Suprapubic skin (tissue), 3 donors: ENCODE results near the gene RIBC2.

Experiments
- EP300 ChIP-seq: sonication (generic); formaldehyde crosslinking; IDR thresholded peaks from one replicate; pipeline ENCODE4 v1.6.1; 2017; ENCODE audit warnings: antibody characterized with exemption
- POLR2A ChIP-seq, 2 donors: fragments of 450-650 bp; IDR thresholded peaks; one replicate each; pipeline ENCODE4 v1.6.1; 2017; ENCODE audit warnings: antibody characterized with exemption in 2 of 2, mild to moderate bottlenecking in 2 of 2, moderate library complexity in 2 of 2
- TF ChIP-seq, protein P1 (sequence below), 2 donors: fragments of 200-600 bp in 1 of 2; fragments of 450-650 bp in 1 of 2; sonication (generic) in 1 of 2; IDR thresholded peaks; one replicate each; pipeline ENCODE4 v1.5.1; 2016 to 2019; ENCODE audit warnings: antibody characterized with exemption in 2 of 2, mild to moderate bottlenecking in 1 of 2, moderate library complexity in 1 of 2

DNA sequence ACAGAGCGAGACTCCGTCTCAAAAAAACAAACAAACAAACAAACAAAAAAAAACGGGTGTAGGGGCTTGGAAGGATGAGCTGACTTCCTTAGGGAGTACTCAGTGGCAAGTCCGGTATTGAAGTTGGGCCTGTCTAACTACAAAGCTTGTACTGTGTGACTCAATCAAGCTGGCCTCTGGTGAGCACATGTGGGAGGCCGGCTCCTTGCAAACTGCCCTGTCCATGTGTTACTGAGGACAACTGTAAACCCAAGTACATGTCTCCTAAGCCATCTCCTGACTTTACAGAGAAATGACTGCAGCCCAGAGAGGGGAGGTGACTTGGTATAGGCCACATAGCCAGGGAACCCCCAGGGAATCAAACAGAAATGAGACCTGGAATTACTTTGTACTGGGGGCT is 11.6 kb downstream of the RIBC2 start:
- TF ChIP-seq, protein P1, sequence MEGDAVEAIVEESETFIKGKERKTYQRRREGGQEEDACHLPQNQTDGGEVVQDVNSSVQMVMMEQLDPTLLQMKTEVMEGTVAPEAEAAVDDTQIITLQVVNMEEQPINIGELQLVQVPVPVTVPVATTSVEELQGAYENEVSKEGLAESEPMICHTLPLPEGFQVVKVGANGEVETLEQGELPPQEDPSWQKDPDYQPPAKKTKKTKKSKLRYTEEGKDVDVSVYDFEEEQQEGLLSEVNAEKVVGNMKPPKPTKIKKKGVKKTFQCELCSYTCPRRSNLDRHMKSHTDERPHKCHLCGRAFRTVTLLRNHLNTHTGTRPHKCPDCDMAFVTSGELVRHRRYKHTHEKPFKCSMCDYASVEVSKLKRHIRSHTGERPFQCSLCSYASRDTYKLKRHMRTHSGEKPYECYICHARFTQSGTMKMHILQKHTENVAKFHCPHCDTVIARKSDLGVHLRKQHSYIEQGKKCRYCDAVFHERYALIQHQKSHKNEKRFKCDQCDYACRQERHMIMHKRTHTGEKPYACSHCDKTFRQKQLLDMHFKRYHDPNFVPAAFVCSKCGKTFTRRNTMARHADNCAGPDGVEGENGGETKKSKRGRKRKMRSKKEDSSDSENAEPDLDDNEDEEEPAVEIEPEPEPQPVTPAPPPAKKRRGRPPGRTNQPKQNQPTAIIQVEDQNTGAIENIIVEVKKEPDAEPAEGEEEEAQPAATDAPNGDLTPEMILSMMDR (IDR thresholded peaks at IDR 0.05): no peak
- TF ChIP-seq EP300: no peak
- no peak for TF ChIP-seq POLR2A (IDR thresholded peaks at IDR 0.05)
